T-helper 17 cell (primary cell): ENCODE data around the gene HNRNPUL1. TPM values are rescaled to one million over a fixed set of nuclear protein-coding genes. Genes with fewer than 3 reads are reported as not detected.

Experiments used
- ATAC-seq: fragments of 150-1000 bp; cut with Tn5 transposase; 2 replicates; pipeline ENCODE4 v1.10.0; 2021; ENCODE audit warnings: mild to moderate bottlenecking, moderate library complexity
- DNase-seq, 3 donors: peaks; one replicate each; pipeline versions ENCODE4 v3.0.0 to v3.0.0-alpha.2; 2020 to 2021
- H3K9me3 ChIP-seq: one replicate; pipeline ENCODE4 v1.7.0; 2013; ENCODE audit warnings: low read length, mild to moderate bottlenecking; ENCODE audit not compliant: control insufficient read depth, poor library complexity, severe bottlenecking
- H3K27ac Mint-ChIP-seq: one replicate; pipeline ENCODE4 v1.8.0; 2022; ENCODE audit warnings: mild to moderate bottlenecking, moderate library complexity, mixed read lengths
- H3K27me3 Mint-ChIP-seq: one replicate; pipeline ENCODE4 v1.8.0; 2022; ENCODE audit warnings: mixed read lengths
- H3K36me3 Mint-ChIP-seq: one replicate; pipeline ENCODE4 v1.8.0; 2022; ENCODE audit warnings: low read depth, mixed read lengths
- H3K4me1 Mint-ChIP-seq: one replicate; pipeline ENCODE4 v1.8.0; 2022; ENCODE audit warnings: mild to moderate bottlenecking, mixed read lengths
- H3K4me3 Mint-ChIP-seq: one replicate; pipeline ENCODE4 v1.8.0; 2022; ENCODE audit warnings: mild to moderate bottlenecking, moderate library complexity, mixed read lengths
- total RNA-seq, 4 donors: library from RNA in 2 of 4; stranded (reverse) in 2 of 4; gene quantifications; one replicate each; pipeline ENCODE4 v1.2.3 and lab custom pipeline; 2022 to 2026

The HNRNPUL1 gene
- total RNA-seq, 2 donors from 2014 or later: 316 to 329 TPM

- ATAC-seq (no peak), DNase-seq (no peak)
- Mint-ChIP-seq H3K4me1 (no peaks in the 10 kb centered on the region), H3K27ac (no peak overlapping the region), H3K4me3 (no peak overlapping the region), H3K36me3 (no peaks in the 10 kb centered on the region), H3K27me3 (peaks cover 8% of the 10 kb centered on the region)
- H3K9me3 ChIP-seq: no peaks in the 10 kb centered on the region
Measured at GRCh38 chr19:41241859-41242258, 22.3 kb upstream of the HNRNPUL1 start.

DNA sequence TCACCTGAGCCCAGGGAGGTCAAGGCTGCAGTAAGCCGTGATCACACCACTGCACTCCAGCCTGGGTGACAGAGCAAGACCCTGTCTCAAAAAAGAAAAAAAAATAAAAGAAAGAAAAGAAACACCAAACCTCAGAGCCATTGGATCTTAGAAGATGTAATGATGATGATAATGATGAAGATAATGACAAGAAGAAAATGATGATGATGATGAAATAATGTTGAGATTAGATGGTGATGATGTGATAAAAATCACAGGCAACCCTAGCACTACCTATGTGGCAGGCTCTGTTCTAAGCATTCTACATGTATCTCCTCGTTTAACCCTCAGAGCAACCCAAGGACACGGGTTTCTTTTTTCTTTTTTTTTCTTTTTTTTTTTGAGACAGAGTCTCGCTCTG lies 20.1 kb upstream of the HNRNPUL1 start:
- Mint-ChIP-seq H3K4me3 (no peak overlapping the region), H3K36me3 (no peaks in the 10 kb centered on the region), H3K4me1 (no peaks in the 10 kb centered on the region), H3K27me3 (peaks cover 6% of the 10 kb centered on the region), H3K27ac (no peak overlapping the region)
- DNase-seq (no peak), ATAC-seq (no peak)
- H3K9me3 ChIP-seq: no peaks in the 10 kb centered on the region

DNA sequence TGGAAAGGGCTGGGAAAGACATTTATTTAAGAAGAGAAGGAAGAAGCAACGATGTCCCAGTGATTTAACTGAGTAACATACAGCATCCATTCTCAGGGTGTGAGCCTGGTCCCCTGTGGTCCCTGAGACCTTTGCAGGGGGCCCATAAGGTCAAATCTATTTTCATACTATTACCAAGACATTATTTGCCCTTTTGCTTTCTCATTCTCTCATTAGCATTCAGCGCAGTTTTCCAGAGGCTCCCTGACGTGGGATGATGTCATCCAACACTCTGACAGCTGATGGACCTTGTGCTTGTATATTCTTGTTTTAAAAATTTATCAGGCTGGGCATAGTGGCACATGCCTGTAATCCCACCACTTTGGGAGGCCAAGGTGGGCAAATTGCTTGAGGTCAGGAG lies 18.3 kb upstream of the HNRNPUL1 start:
- H3K9me3 ChIP-seq: no peaks in the 10 kb centered on the region
- Mint-ChIP-seq H3K36me3 (no peaks in the 10 kb centered on the region), H3K4me1 (no peaks in the 10 kb centered on the region), H3K4me3 (no peak overlapping the region), H3K27ac (peak overlapping the region; percentile 6), H3K27me3 (peaks cover 9% of the 10 kb centered on the region)
- ATAC-seq (no peak), DNase-seq (no peak)

DNA sequence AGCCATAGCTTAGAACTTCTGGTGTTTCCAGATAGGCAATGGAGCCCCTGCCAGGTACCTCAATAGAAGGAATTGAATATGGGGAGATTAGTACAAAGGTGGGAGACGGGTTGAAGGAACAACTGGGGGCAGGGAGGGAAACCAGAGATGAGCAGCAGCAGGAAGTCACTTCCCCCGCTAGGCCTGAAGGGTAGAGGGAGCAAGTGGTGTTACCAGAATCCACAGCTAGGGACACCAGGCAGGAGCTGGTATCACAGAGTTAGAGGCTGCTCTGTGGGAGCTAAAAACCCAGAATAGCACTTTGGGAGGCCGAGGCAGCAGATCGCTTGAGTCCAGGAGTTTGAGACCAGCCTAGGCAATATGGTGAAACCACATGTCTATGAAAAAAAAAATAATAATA lies 15.3 kb upstream of the HNRNPUL1 start:
- no peak overlapping the region for H3K27ac Mint-ChIP-seq
- H3K27me3 Mint-ChIP-seq: peaks cover 26% of the 10 kb centered on the region
- no peaks in the 10 kb centered on the region for H3K36me3 Mint-ChIP-seq
- no peak overlapping the region for H3K4me3 Mint-ChIP-seq
- DNase-seq (no peak), ATAC-seq (no peak)
- no peaks in the 10 kb centered on the region for H3K9me3 ChIP-seq
- H3K4me1 Mint-ChIP-seq: peaks cover 2% of the 10 kb centered on the region

GRCh38 chr19:41249707-41250423 lies 14.3 kb upstream of the HNRNPUL1 start:
- Mint-ChIP-seq H3K27me3 (peaks cover 26% of the 10 kb centered on the region), H3K4me3 (no peak overlapping the region), H3K27ac (no peak overlapping the region), H3K4me1 (peaks cover 2% of the 10 kb centered on the region), H3K36me3 (no peaks in the 10 kb centered on the region)
- DNase-seq: no peak
- H3K9me3 ChIP-seq: no peaks in the 10 kb centered on the region
- ATAC-seq: no peak

GRCh38 chr19:41253660-41254059 lies 10.5 kb upstream of the HNRNPUL1 start:
- no peak for DNase-seq
- Mint-ChIP-seq H3K27ac (no peak overlapping the region), H3K4me3 (no peak overlapping the region), H3K4me1 (peaks cover 5% of the 10 kb centered on the region), H3K27me3 (peaks cover 22% of the 10 kb centered on the region), H3K36me3 (no peaks in the 10 kb centered on the region)
- ATAC-seq: no peak
- H3K9me3 ChIP-seq: no peaks in the 10 kb centered on the region

DNA sequence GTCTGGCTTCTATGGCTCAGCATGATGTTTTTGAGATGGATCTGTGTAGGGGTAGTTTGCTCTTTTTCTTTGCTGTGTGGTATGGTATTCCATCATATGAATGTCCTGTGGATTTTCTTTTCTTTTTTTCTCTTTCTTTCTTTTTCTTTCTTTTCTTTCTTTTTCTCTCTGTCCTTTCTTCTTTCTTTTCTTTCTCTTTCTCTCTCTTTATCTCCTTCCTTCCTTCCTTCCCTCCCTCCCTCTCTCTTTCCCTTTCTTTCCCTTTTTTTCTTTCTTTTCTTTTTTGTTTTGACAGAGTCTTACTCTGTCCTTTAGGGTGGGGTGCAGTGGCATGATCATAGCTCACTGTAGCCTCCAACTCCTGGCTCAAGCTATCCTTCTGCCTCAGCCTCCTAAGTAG lies 9.0 kb upstream of the HNRNPUL1 start:
- Mint-ChIP-seq H3K4me1 (peaks cover 5% of the 10 kb centered on the region), H3K27me3 (peaks cover 20% of the 10 kb centered on the region), H3K36me3 (no peaks in the 10 kb centered on the region), H3K4me3 (no peak overlapping the region), H3K27ac (no peak overlapping the region)
- DNase-seq (no peak), ATAC-seq (no peak)
- no peaks in the 10 kb centered on the region for H3K9me3 ChIP-seq

DNA sequence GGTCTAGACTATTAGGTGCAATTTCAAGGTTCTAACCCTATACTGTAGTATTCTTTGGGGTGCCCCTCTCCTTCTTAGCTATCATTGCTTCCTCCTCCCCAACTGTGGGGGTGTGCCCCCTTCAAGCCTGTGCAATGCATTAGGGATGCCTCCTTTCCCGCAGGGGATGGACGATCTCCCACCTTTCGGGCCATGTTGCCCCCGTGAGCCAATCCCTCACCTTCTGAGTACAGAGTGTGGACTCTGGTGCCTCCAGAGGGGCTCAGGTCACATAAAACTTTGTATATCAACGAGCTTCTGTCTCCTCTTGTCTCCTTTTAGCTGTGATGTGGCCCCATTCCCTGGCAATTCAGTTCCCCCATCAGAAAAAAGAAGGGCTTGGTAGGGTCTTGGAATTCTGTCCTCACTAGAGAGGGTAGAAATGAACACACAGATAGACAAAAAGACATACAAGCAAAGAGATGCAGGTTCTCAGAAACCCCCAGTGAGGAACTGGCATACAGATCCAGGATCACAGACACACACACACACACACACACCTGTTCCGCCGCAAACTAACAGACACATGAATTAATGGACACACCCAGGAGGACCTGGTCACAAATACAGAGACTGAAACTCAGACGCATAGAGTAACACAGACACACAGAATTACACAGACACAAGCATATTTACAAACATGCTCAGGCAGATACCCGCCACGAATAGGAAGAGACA lies 2.5 kb upstream of the HNRNPUL1 start:
- DNase-seq: no peak
- peaks cover 42% of the 10 kb centered on the region for H3K4me1 Mint-ChIP-seq
- H3K36me3 Mint-ChIP-seq: peaks cover 13% of the 10 kb centered on the region

GRCh38 chr19:41263042-41263849 lies 926 bp upstream of the HNRNPUL1 start:
- Mint-ChIP-seq H3K27ac (peak overlapping the region; percentile 100), H3K27me3 (no peaks in the 10 kb centered on the region), H3K36me3 (peaks cover 17% of the 10 kb centered on the region), H3K4me1 (peaks cover 55% of the 10 kb centered on the region), H3K4me3 (peak overlapping the region; percentile 95)
- H3K9me3 ChIP-seq: no peaks in the 10 kb centered on the region
- DNase-seq (peak; percentile 70 to 86 (median 77)), ATAC-seq (peak; percentile 65)

More for the DNA sequence above, 2.5 kb upstream of the HNRNPUL1 start:
- Mint-ChIP-seq H3K4me3 (peak overlapping the region; percentile 95), H3K27me3 (no peaks in the 10 kb centered on the region), H3K27ac (peak overlapping the region; percentile 100)
- no peaks in the 10 kb centered on the region for H3K9me3 ChIP-seq
- no peak for ATAC-seq

DNA sequence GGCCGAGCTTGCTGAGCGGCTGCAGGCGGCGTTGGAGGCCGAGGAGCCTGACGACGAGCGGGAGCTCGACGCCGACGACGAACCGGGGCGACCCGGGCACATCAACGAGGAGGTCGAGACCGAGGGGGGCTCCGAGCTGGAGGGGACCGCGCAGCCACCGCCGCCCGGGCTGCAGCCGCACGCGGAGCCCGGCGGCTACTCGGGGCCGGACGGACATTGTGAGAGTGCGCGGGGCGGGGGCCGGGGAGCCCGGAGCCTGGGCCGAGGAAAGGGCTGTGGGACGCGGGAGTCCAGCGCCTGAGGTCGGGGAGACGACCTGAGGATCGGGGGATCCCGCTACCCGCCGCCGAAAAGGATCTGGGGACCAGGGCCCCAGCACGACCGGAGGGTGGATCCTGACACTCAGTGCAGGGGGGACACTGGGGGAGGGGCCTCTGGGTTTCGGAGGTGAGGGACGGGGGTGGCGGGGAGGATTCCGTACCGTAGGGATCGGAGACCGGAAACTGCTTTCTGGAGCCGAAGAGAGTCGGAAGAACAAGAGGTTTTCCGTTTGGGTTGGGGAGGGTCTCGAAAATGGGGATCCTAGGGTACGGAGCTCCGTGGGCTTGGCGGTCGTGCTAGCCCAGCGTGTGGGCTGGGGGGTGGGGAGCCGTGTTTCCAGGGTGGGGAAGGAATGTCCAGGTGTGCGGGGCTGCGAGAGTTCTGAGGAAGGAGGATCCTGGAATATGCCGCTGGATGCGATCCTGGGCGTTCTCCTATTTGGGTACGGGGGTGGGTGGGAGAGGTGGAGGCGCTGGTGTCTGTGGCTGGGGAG lies 616 bp downstream of the HNRNPUL1 start:
- Mint-ChIP-seq H3K27me3 (no peaks in the 10 kb centered on the region), H3K4me1 (peaks cover 55% of the 10 kb centered on the region), H3K36me3 (peaks cover 17% of the 10 kb centered on the region), H3K27ac (peak overlapping the region; percentile 100), H3K4me3 (peak overlapping the region; percentile 95)
- ATAC-seq: no peak
- DNase-seq: peak; percentile 17 to 32 (median 22)
- no peaks in the 10 kb centered on the region for H3K9me3 ChIP-seq

DNA sequence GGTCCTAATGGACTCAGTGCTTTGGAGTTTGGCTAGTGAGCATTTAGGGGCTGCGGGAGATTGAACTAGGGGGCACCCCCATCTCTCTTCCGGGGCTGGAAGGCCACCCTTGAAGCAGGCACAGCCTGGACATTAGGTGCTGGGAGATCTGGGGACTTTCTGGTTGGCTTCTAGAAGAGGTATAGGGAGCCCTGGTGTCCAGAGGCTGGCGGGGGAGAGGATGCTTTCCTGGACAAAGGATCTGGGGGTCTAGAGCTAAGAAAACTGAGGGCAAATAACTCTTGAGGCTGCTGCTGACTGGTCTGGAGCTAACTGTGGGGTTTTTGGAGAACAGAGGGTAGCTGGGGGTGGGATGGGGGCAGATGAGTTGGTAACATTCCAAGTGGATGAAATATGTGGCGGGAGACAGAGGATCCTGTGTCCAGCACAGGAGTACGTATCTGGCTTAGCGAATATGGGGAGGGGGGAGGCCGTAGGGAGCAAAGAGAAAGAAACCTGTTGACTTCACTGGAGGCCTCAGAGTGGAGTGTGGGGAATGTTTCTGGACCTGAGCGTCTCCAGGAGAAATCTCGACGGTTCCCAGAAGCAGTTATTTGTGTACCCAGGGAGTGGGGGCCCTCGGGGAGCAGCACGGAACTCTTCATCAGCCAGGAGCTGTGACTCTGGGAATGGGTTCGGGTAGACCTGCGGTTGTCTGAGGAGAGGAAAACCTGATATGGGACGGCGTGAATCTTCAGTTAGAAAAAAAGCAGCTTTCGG lies 1.4 kb downstream of the HNRNPUL1 start:
- Mint-ChIP-seq H3K4me3 (peak overlapping the region; percentile 95), H3K27me3 (no peaks in the 10 kb centered on the region), H3K4me1 (peaks cover 55% of the 10 kb centered on the region), H3K27ac (peak overlapping the region; percentile 100), H3K36me3 (peaks cover 17% of the 10 kb centered on the region)
- H3K9me3 ChIP-seq: no peaks in the 10 kb centered on the region
- ATAC-seq (no peak), DNase-seq (no peak)

DNA sequence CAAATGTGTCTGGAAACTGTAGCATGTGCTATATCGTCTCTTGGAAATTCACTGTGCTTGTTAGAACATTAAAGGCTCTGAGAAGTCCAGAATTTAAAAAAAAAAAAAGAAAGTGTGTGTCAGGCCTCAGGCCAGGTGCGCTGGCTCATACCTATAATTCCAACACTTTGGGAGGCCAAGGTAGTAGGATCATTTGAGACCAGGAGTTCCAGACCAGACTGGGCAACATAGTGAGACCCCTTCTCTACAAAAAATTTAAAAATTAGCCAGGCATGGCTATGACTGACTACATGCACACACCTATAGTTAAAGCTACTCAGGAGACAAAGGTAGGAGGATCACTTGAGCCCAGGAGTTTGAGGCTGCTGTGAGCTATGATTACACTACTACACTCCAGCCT lies 4.9 kb downstream of the HNRNPUL1 start:
- no peaks in the 10 kb centered on the region for H3K9me3 ChIP-seq
- Mint-ChIP-seq H3K27ac (peak overlapping the region; percentile 100), H3K27me3 (no peaks in the 10 kb centered on the region), H3K4me3 (no peak overlapping the region), H3K4me1 (peaks cover 39% of the 10 kb centered on the region), H3K36me3 (peaks cover 22% of the 10 kb centered on the region)
- DNase-seq: no peak
- no peak for ATAC-seq
